GM12878 (cell line): Measurements from ENCODE around the gene TMEM255B. TPM values are rescaled to one million over a fixed set of nuclear protein-coding genes. Genes with fewer than 3 reads are reported as not detected.

Experiments
- ATAC-seq: fragments of 200-7000 bp; cut with Tn5 transposase; 3 replicates; pipeline ENCODE4 v1.9.1; 2020; ENCODE audit warnings: mild to moderate bottlenecking, moderate library complexity
- BruUV-seq: library from RNA; stranded (reverse); fragments of 400-500 nt; replicated peaks from 2 replicates; lab custom pipeline; 2021; lab: Mats Ljungman, UMichigan
- CTCF ChIA-PET: fragments of 300-600 bp; sonication (Branson Sonifier 250); formaldehyde crosslinking; extraction: SDS; loops from one replicate; lab custom pipeline; 2021; ENCODE audit warnings: inconsistent platforms; lab: Yijun Ruan, JAX
- POLR2A ChIA-PET: fragments of 350-600 bp; formaldehyde crosslinking; extraction: SDS; loops from one replicate; lab custom pipeline; 2021; ENCODE audit warnings: inconsistent platforms; lab: Charles Lee
- RAD21 ChIA-PET: fragments of 300-600 bp; sonication (Branson Sonifier 250); formaldehyde crosslinking; loops from one replicate; lab custom pipeline; 2023; ENCODE audit warnings: antibody characterized with exemption; ENCODE audit not compliant: unreplicated experiment; lab: Charles Lee
- SMC1A ChIA-PET: fragments of 300-600 bp; sonication (Branson Sonifier 250); formaldehyde crosslinking; loops from one replicate; lab custom pipeline; 2023; ENCODE audit not compliant: unreplicated experiment, uncharacterized antibody; lab: Charles Lee
- DNase-seq: peaks from one replicate; pipeline ENCODE4 v3.0.0-alpha.2; 2011; ENCODE audit warnings: low read depth, low spot score
- FAIRE-seq: peaks from 3 replicates; lab custom pipeline; 2011; peaks lifted over from hg19 to GRCh38; lab: Jason Lieb, UNC
- H2AFZ ChIP-seq: 2 replicates; pipeline ENCODE4 v1.6.0; 2011; ENCODE audit warnings: low read depth, low read length, control low read depth; ENCODE audit not compliant: control insufficient read depth
- H3K27ac ChIP-seq: 2 replicates; pipeline ENCODE4 v1.5.1; 2011; ENCODE audit warnings: control low read depth; ENCODE audit not compliant: control insufficient read depth, insufficient read depth
- H3K27me3 ChIP-seq, 2 experiments: replicated peaks in 1 of 2; 2 replicates each; pipeline versions ENCODE4 v1.6.0 to v1.6.1; 2011; ENCODE audit warnings: low read length in 1 of 2; ENCODE audit not compliant: control insufficient read depth in 2 of 2, insufficient read depth in 2 of 2
- H3K36me3 ChIP-seq, 2 experiments: 2 replicates each; pipeline ENCODE4 v1.5.1; 2011; ENCODE audit warnings: low read length in 1 of 2; ENCODE audit not compliant: control insufficient read depth in 2 of 2, insufficient read depth in 2 of 2
- H3K4me1 ChIP-seq: 2 replicates; pipeline ENCODE4 v1.6.1; 2011; ENCODE audit warnings: mild to moderate bottlenecking, low read length, moderate library complexity, mixed read lengths; ENCODE audit not compliant: control insufficient read depth, insufficient read depth
- H3K4me2 ChIP-seq: 2 replicates; pipeline ENCODE4 v1.6.0; 2011; ENCODE audit warnings: control low read depth; ENCODE audit not compliant: control insufficient read depth, insufficient read depth
- H3K4me3 ChIP-seq: fragments of 200-600 bp; sonication (generic); 2 replicates; pipeline ENCODE4 v1.5.1; 2016
- H3K79me2 ChIP-seq: 2 replicates; pipeline ENCODE4 v1.6.0; 2011; ENCODE audit warnings: low read length; ENCODE audit not compliant: control insufficient read depth, insufficient read depth
- H3K9ac ChIP-seq: 2 replicates; pipeline ENCODE4 v1.8.0; 2011; ENCODE audit warnings: low read length, control low read depth, mixed read lengths; ENCODE audit not compliant: control insufficient read depth, insufficient read depth
- H3K9me3 ChIP-seq: replicated peaks from 3 replicates; pipeline ENCODE4 v1.5.1; 2011; ENCODE audit warnings: mild to moderate bottlenecking, low read length; ENCODE audit not compliant: control insufficient read depth, insufficient read depth
- H4K20me1 ChIP-seq: 2 replicates; pipeline ENCODE4 v1.6.0; 2011; ENCODE audit not compliant: control insufficient read depth, insufficient read depth
- ATF7 ChIP-seq: fragments of 450-650 bp; IDR thresholded peaks from 2 replicates; pipeline ENCODE4 v1.6.1; 2016; ENCODE audit warnings: low read depth, mild to moderate bottlenecking
- BACH1 ChIP-seq: fragments of 450-650 bp; IDR thresholded peaks from 2 replicates; pipeline ENCODE4 v1.6.1; 2017; ENCODE audit warnings: mild to moderate bottlenecking, borderline replicate concordance
- BRCA1 ChIP-seq: IDR thresholded peaks from 2 replicates; pipeline ENCODE4 v1.6.1; 2011; ENCODE audit warnings: low read depth, low read length, improper control_type of control experiment
- CHD2 ChIP-seq: IDR thresholded peaks from 2 replicates; pipeline ENCODE4 v1.6.1; 2011; ENCODE audit warnings: low read depth, low read length, improper control_type of control experiment, borderline replicate concordance
- EGR1 ChIP-seq, 2 experiments: IDR thresholded peaks; 1 replicate in 1 of 2; 2 replicates in 1 of 2; pipeline ENCODE4 v1.6.1; 2011 to 2012; ENCODE audit warnings: low read depth in 2 of 2, low read length in 2 of 2, borderline replicate concordance in 1 of 2, mild to moderate bottlenecking in 1 of 2, moderate library complexity in 1 of 2
- ETV6 ChIP-seq, 2 experiments: fragments of 450-650 bp in 1 of 2; IDR thresholded peaks in 1 of 2; conservative IDR thresholded peaks in 1 of 2; 2 replicates each; pipeline ENCODE4 v1.6.1; 2014; ENCODE audit warnings: antibody characterized with exemption in 1 of 2, borderline replicate concordance in 1 of 2, low read depth in 1 of 2, mild to moderate bottlenecking in 1 of 2, moderate library complexity in 1 of 2
- HDAC2 ChIP-seq: fragments of 200-600 bp; sonication (generic); IDR thresholded peaks from 2 replicates; pipeline ENCODE4 v1.6.1; 2017
- MAX ChIP-seq: IDR thresholded peaks from 2 replicates; pipeline ENCODE4 v1.6.1; 2012; ENCODE audit warnings: low read depth, low read length, improper control_type of control experiment
- MYB ChIP-seq: fragments of 150-350 bp; IDR thresholded peaks from 2 replicates; pipeline ENCODE4 v1.6.1; 2014; ENCODE audit warnings: mild to moderate bottlenecking, low read depth, low read length, borderline replicate concordance
- NR2C2 ChIP-seq: IDR thresholded peaks from 2 replicates; pipeline ENCODE4 v1.6.1; 2011; ENCODE audit warnings: borderline replicate concordance, low read depth; ENCODE audit not compliant: control insufficient read depth, insufficient read length
- PAX5 ChIP-seq: IDR thresholded peaks from 2 replicates; pipeline ENCODE4 v1.6.1; 2011; ENCODE audit warnings: low read depth, low read length, borderline replicate concordance
- RELA ChIP-seq: fragments of 450-650 bp; IDR thresholded peaks from 2 replicates; pipeline ENCODE4 v1.8.0; 2014; ENCODE audit warnings: borderline replicate concordance; ENCODE audit not compliant: partially characterized antibody
- RELB ChIP-seq: fragments of 450-650 bp; IDR thresholded peaks from 2 replicates; pipeline ENCODE4 v1.6.1; 2017; ENCODE audit warnings: low read depth, mild to moderate bottlenecking, moderate library complexity
- RFX5 ChIP-seq: IDR thresholded peaks from 2 replicates; pipeline ENCODE4 v1.6.1; 2011; ENCODE audit warnings: low read depth, low read length, improper control_type of control experiment
- SIN3A ChIP-seq: IDR thresholded peaks from 2 replicates; pipeline ENCODE4 v1.6.1; 2012; ENCODE audit warnings: low read depth, low read length, improper control_type of control experiment
- SREBF2 ChIP-seq: IDR thresholded peaks from 2 replicates; pipeline ENCODE4 v1.6.1; 2012; ENCODE audit warnings: mild to moderate bottlenecking, low read length
- STAT1 ChIP-seq: fragments of 450-650 bp; conservative IDR thresholded peaks from 2 replicates; pipeline ENCODE4 v1.6.1; 2014; ENCODE audit warnings: antibody characterized with exemption, mild to moderate bottlenecking
- USF1 ChIP-seq: IDR thresholded peaks from 2 replicates; pipeline ENCODE4 v1.6.1; 2011; ENCODE audit warnings: borderline replicate concordance, low read depth, mild to moderate bottlenecking, moderate library complexity, mixed read lengths, low read length; ENCODE audit not compliant: insufficient read depth; ENCODE audit errors: extremely low read length
- WRNIP1 ChIP-seq: IDR thresholded peaks from 2 replicates; pipeline ENCODE4 v1.6.1; 2011; ENCODE audit warnings: low read depth, low read length, improper control_type of control experiment, borderline replicate concordance
- WGBS: methylation state at CpG from one replicate; pipeline ENCODE4 v1.1.6; 2016; ENCODE audit warnings: low lambda C conversion rate; ENCODE audit not compliant: insufficient replicate concordance, insufficient coverage; ENCODE audit errors: missing lambda C conversion rate; 5-methylcytosine and 5-hydroxymethylcytosine counted together
- in situ Hi-C: fragments of 300-500 bp; cut with MboI; formaldehyde crosslinking; loops from 9 replicates; pipeline ENCODE4 v1.14.3; 2018; ENCODE audit warnings: mixed read lengths
- intact Hi-C: fragments of 100-400 bp; cut with micrococcal nuclease; formaldehyde crosslinking; loops from one replicate; pipeline ENCODE4 v1.14.2; 2022; ENCODE audit not compliant: unreplicated experiment
- polyA plus RNA-seq, 11 experiments: library from polyadenylated mRNA; depleted of rRNA in 4 of 11; unstranded in 6 of 11; stranded (reverse) in 5 of 11; fragments of >200 nt; fragmentation: Nextera tagmentation in 4 of 11; fragmentation: Illumina TruSeq in 1 of 11; extraction: Ambion mirVana in 4 of 11; extraction: Trizol in 1 of 11; gene quantifications; 1 replicate in 1 of 11; 2 replicates in 10 of 11; pipeline versions ENCODE4 v1.2.1 to v1.2.3, GENCODE V29; 2011 to 2016; ENCODE audit warnings: inconsistent platforms in 2 of 11, missing spikeins in 2 of 11, low read depth in 1 of 11
- total RNA-seq, 4 experiments: library from RNA; depleted of rRNA in 3 of 4; stranded (reverse); fragments of >200 nt in 3 of 4; fragmentation: Illumina TruSeq in 1 of 4; extraction: Trizol in 1 of 4; gene quantifications; 2 replicates each; pipeline versions ENCODE4 v1.2.1 to v1.2.3, GENCODE V29; 2013 to 2021

Gene TMEM255B
- total and polyA plus RNA-seq, 10 of the 15 experiments (the other 5 are each of a cell fraction or from before 2014, with no cell fraction given): 0.04 to 0.62 (median 0.13) TPM; not detected in 3

DNA sequence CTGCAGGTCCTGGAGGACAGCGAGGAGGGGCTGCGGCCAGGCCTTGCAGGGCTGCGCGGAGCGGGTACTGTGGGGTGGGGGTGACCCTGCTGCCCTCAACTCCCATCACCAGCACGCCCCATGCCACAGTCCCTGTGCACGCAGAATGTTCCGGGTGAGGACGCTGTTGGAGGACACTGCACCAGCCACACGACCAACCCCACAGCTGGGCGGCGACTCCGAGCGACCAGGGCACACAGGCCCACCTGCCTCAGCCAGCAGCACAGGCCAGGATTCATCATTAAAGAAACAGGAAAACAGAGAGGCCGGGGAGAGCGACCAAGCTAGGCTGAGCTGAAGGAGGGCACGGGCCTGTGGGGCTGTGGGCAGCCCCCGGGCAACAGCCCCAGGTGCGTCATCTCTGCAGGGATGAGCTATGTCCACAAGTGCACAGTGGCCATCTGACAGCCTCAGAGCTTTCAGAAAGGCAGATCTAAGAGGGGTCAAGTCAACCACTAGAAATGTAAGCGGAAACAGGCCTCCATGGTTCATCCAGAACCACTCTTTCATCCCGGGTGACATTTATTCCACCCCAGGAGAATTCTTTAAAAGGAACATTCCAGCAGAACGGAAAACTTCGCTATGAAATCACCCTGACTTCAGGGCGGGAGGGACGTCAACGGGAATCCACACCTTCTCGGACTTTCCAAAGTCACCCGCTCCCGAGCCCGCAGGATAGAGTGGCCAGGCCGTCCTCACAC is 103.3 kb downstream of the TMEM255B start:
- intact Hi-C loops (no loop called here), in situ Hi-C loops (no loop called here)
- no peak; the same call in 2 of the 3 replicates for ATAC-seq
- Histone ChIP-seq H3K27ac (no peak overlapping the region), H3K4me3 (no peak overlapping the region), H3K27me3 (peaks cover 2 to 14% of the 10 kb centered on the region in 2 experiments), H3K4me2 (peak overlapping the region; percentile 86; the same call in 1 of the 2 replicates), H3K9ac (no peak overlapping the region), H2AFZ (no peak overlapping the region), H3K4me1 (no peaks in the 10 kb centered on the region), H3K36me3 (no peaks in the 10 kb centered on the region), H3K79me2 (no peaks in the 10 kb centered on the region), H3K9me3 (no peaks in the 10 kb centered on the region), H4K20me1 (no peaks in the 10 kb centered on the region)
- no peak for FAIRE-seq
- POLR2A ChIA-PET: no interaction called here
- no peak for DNase-seq
- no TSS peak for BruUV-seq
- SMC1A ChIA-PET: no interaction called here
- RAD21 ChIA-PET: no interaction called here
- TF ChIP-seq RELA (no peak), MAX (no peak), HDAC2 (no peak), ETV6 (conservative IDR thresholded peaks at IDR 0.05 in 1 of 2, IDR thresholded peaks at IDR 0.05 in 1 of 2; ENCODE audit: borderline replicate concordance in 1 of 2, low read depth in 1 of 2) (no peak), BACH1 (no peak), EGR1 (IDR thresholded peaks at IDR 0.05; ENCODE audit: borderline replicate concordance in 1 of 2, low read depth in 2 of 2, low read length in 2 of 2) (no peak), CHD2 (no peak), USF1 (no peak), STAT1 (no peak), ATF7 (no peak), BRCA1 (no peak), SIN3A (no peak), PAX5 (no peak), MYB (no peak), RELB (no peak), SREBF2 (no peak), WRNIP1 (no peak), RFX5 (no peak), NR2C2 (no peak)
- WGBS: 57% methylated on average over 31 of the region's 31 CpGs
- CTCF ChIA-PET: no interaction called here
